HepG2 (cell line): ENCODE measurements around the gene IGLL1. TPM values are rescaled to one million over a fixed set of nuclear protein-coding genes. Genes with fewer than 3 reads are reported as not detected.
A peak's percentile ranks its signal among the peaks of the same experiment; 100 is the strongest.

Experiments used
- ARID5B ChIP-seq: IDR thresholded peaks from 2 replicates; pipeline ENCODE4 v1.4.0; 2020; ENCODE audit warnings: mild to moderate bottlenecking, missing genetic modification reagents
- ATF1 ChIP-seq: IDR thresholded peaks from 2 replicates; pipeline ENCODE4 v1.6.1; 2016; ENCODE audit warnings: mild to moderate bottlenecking, control low read depth
- ESRRA ChIP-seq: sonication (generic); formaldehyde crosslinking; IDR thresholded peaks from 2 replicates; pipeline ENCODE4 v1.5.1; 2020; ENCODE audit warnings: mild to moderate bottlenecking, low read depth, missing genetic modification reagents
- FOXA3 ChIP-seq: IDR thresholded peaks from 2 replicates; pipeline ENCODE4 v1.6.1; 2016; ENCODE audit warnings: missing genetic modification reagents, missing compliant biosample characterization
- GATAD2A ChIP-seq: IDR thresholded peaks from 2 replicates; pipeline ENCODE4 v1.6.1; 2016
- KLF9 ChIP-seq: IDR thresholded peaks from 2 replicates; pipeline ENCODE4 v1.6.1; 2016; ENCODE audit warnings: low read depth
- NCOR1 ChIP-seq: fragments of 200-600 bp; sonication (generic); IDR thresholded peaks from 2 replicates; pipeline ENCODE4 v1.7.0; 2017; ENCODE audit warnings: antibody characterized with exemption, low read length, borderline replicate concordance
- NR2C2 ChIP-seq: sonication (generic); formaldehyde crosslinking; IDR thresholded peaks from 2 replicates; pipeline ENCODE4 v1.4.0; 2020; ENCODE audit warnings: missing genetic modification reagents, mild to moderate bottlenecking, moderate library complexity, borderline replicate concordance
- RCOR2 ChIP-seq: IDR thresholded peaks from 2 replicates; pipeline ENCODE4 v1.6.1; 2016; ENCODE audit warnings: missing biosample characterization, missing genetic modification reagents
- ZBTB3 ChIP-seq: sonication (generic); formaldehyde crosslinking; IDR thresholded peaks from 2 replicates; pipeline ENCODE4 v1.4.0; 2020; ENCODE audit warnings: low read depth, mild to moderate bottlenecking, moderate library complexity, missing genetic modification reagents, borderline replicate concordance
- ZBTB33 ChIP-seq: sonication (generic); formaldehyde crosslinking; IDR thresholded peaks from 2 replicates; pipeline ENCODE4 v1.4.0; 2020; ENCODE audit warnings: missing genetic modification reagents
- ZHX2 ChIP-seq, 2 experiments: sonication (generic) in 1 of 2; formaldehyde crosslinking in 1 of 2; IDR thresholded peaks; 2 replicates each; pipeline versions ENCODE4 v1.6.1 to v1.9.0; 2014 to 2022; ENCODE audit warnings: antibody characterized with exemption in 1 of 2, borderline replicate concordance in 1 of 2, inconsistent platforms in 1 of 2, low read depth in 1 of 2, missing genetic modification reagents in 1 of 2
- ZNF205 ChIP-seq: IDR thresholded peaks from 2 replicates; pipeline ENCODE4 v1.6.1; 2018; ENCODE audit warnings: missing biosample characterization, missing genetic modification reagents
- ZNF501 ChIP-seq: sonication (generic); formaldehyde crosslinking; IDR thresholded peaks from 2 replicates; pipeline ENCODE4 v1.5.1; 2020; ENCODE audit warnings: mild to moderate bottlenecking, moderate library complexity, missing genetic modification reagents
- polyA plus RNA-seq, 8 experiments: library from polyadenylated mRNA; depleted of rRNA in 3 of 8; stranded (reverse) in 7 of 8; unstranded in 1 of 8; fragments of >200 nt; fragmentation: Illumina TruSeq in 4 of 8; extraction: Trizol in 4 of 8; gene quantifications; 2 replicates each; pipeline versions ENCODE4 v1.2.1 to v1.2.3, GENCODE V29; 2011 to 2016; ENCODE audit warnings: low read depth in 4 of 8, missing spikeins in 1 of 8, mixed read lengths in 1 of 8; ENCODE audit not compliant: insufficient read depth in 1 of 8
- total RNA-seq, 5 experiments: library from RNA; depleted of rRNA; stranded (reverse); fragments of >200 nt; fragmentation: Illumina TruSeq; extraction: Trizol; gene quantifications; 2 replicates each; pipeline ENCODE4 v1.2.3, GENCODE V29; 2016; ENCODE audit warnings: low read depth in 1 of 5

The IGLL1 gene
- total and polyA plus RNA-seq, 2 of the 13 experiments (the other 11 are each of a cell fraction or from before 2014, with no cell fraction given) = not detected

GRCh38 chr22:23604939-23605712 is 25.0 kb upstream of the IGLL1 start (continued):
- TF ChIP-seq ZHX2 (IDR thresholded peaks at IDR 0.05; ENCODE audit: low read depth) (no peak), ZHX2 (CRISPR knock-in tag; IDR thresholded peaks at IDR 0.05; ENCODE audit: borderline replicate concordance) (no peak), FOXA3 (peak; percentile 24; the same call in 1 of the 2 replicates), NR2C2 (peak; percentile 46; the same call in 1 of the 2 replicates), ZBTB3 (CRISPR knock-in tag) (no peak), ZNF205 (CRISPR knock-in tag) (peak; percentile 37; the same call in 1 of the 2 replicates), ESRRA (peak; percentile 61; the same call in 1 of the 2 replicates), ATF1 (no peak), ZNF501 (CRISPR knock-in tag) (no peak), NCOR1 (peak; percentile 43; the same call in 1 of the 2 replicates), ARID5B (CRISPR knock-in tag) (peak; percentile 54; the same call in 1 of the 2 replicates), ZBTB33 (CRISPR knock-in tag) (no peak), RCOR2 (CRISPR knock-in tag) (0 out of 2 replicates have a peak, but pooled peaks have one; percentile 24), GATAD2A (CRISPR knock-in tag) (peak; percentile 48; the same call in 1 of the 2 replicates), KLF9 (no peak)
